Osteocyte (in vitro differentiated cells): ENCODE results near the gene HHIP. TPM values are rescaled to one million over a fixed set of nuclear protein-coding genes. Genes with fewer than 3 reads are reported as not detected.
"Not testable (repeated sequence)": the region's sequence is repeated elsewhere in the genome, so short reads cannot be mapped to it uniquely, and the experiment has no call there.

ENCODE experiments used
- DNase-seq: peaks from one replicate; pipeline ENCODE4 v3.0.0; 2021; ENCODE audit warnings: mixed read lengths; ENCODE audit not compliant: unreplicated experiment; ENCODE audit errors: extremely low spot score
- H3K27ac Mint-ChIP-seq: one replicate; pipeline ENCODE4 v1.8.0; 2021; ENCODE audit warnings: mild to moderate bottlenecking, mixed read lengths; ENCODE audit not compliant: unreplicated experiment
- H3K27me3 Mint-ChIP-seq: one replicate; pipeline ENCODE4 v1.8.0; 2021; ENCODE audit warnings: mixed read lengths; ENCODE audit not compliant: unreplicated experiment
- H3K36me3 Mint-ChIP-seq: one replicate; pipeline ENCODE4 v1.8.0; 2021; ENCODE audit warnings: mixed read lengths; ENCODE audit not compliant: unreplicated experiment
- H3K4me1 Mint-ChIP-seq: one replicate; pipeline ENCODE4 v1.8.0; 2021; ENCODE audit warnings: mixed read lengths; ENCODE audit not compliant: unreplicated experiment
- H3K4me3 Mint-ChIP-seq: one replicate; pipeline ENCODE4 v1.8.0; 2021; ENCODE audit warnings: mild to moderate bottlenecking, moderate library complexity, mixed read lengths; ENCODE audit not compliant: unreplicated experiment
- H3K9me3 Mint-ChIP-seq: one replicate; pipeline ENCODE4 v1.8.0; 2021; ENCODE audit warnings: mixed read lengths; ENCODE audit not compliant: unreplicated experiment
- total RNA-seq: library from RNA; stranded (reverse); gene quantifications from 2 replicates; pipeline ENCODE4 v1.2.1, GENCODE V29; 2021
- TF ChIP-seq, protein P1 (sequence below): fragments of 200-600 bp; sonication (generic); IDR thresholded peaks from 2 replicates; pipeline ENCODE4 v1.5.0; 2021; ENCODE audit warnings: antibody characterized with exemption, mild to moderate bottlenecking, moderate library complexity

Gene HHIP
- total RNA-seq, 1 donor from 2014 or later = 0.97 TPM

DNA sequence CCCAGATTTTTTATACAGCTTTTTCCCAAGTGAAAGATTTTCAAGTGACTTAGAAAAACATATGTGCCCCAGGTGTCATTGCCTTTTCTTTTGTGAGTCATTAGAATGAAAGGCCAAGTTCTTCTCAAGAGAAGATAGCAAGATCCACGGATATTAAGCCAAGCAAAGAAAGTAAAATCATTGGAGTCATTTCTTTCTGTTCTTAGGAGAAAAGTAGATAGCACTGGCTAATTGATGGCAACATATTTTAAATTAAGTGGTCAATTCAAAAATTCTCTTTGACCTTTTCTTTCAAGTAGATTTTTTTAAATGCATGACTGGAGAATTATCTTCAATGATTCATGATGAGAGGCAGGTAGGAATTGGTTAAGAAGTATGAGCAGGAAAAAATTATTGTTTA, 94.4 kb downstream of the HHIP start:
- no peaks in the 10 kb centered on the region for H3K4me1 Mint-ChIP-seq
- TF ChIP-seq, protein P1, sequence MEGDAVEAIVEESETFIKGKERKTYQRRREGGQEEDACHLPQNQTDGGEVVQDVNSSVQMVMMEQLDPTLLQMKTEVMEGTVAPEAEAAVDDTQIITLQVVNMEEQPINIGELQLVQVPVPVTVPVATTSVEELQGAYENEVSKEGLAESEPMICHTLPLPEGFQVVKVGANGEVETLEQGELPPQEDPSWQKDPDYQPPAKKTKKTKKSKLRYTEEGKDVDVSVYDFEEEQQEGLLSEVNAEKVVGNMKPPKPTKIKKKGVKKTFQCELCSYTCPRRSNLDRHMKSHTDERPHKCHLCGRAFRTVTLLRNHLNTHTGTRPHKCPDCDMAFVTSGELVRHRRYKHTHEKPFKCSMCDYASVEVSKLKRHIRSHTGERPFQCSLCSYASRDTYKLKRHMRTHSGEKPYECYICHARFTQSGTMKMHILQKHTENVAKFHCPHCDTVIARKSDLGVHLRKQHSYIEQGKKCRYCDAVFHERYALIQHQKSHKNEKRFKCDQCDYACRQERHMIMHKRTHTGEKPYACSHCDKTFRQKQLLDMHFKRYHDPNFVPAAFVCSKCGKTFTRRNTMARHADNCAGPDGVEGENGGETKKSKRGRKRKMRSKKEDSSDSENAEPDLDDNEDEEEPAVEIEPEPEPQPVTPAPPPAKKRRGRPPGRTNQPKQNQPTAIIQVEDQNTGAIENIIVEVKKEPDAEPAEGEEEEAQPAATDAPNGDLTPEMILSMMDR = no peak
- no peak overlapping the region for H3K4me3 Mint-ChIP-seq
- no peaks in the 10 kb centered on the region for H3K27me3 Mint-ChIP-seq
- H3K27ac Mint-ChIP-seq = no peak overlapping the region
- no peaks in the 10 kb centered on the region for H3K9me3 Mint-ChIP-seq
- no peaks in the 10 kb centered on the region for H3K36me3 Mint-ChIP-seq
- no peak for DNase-seq

DNA sequence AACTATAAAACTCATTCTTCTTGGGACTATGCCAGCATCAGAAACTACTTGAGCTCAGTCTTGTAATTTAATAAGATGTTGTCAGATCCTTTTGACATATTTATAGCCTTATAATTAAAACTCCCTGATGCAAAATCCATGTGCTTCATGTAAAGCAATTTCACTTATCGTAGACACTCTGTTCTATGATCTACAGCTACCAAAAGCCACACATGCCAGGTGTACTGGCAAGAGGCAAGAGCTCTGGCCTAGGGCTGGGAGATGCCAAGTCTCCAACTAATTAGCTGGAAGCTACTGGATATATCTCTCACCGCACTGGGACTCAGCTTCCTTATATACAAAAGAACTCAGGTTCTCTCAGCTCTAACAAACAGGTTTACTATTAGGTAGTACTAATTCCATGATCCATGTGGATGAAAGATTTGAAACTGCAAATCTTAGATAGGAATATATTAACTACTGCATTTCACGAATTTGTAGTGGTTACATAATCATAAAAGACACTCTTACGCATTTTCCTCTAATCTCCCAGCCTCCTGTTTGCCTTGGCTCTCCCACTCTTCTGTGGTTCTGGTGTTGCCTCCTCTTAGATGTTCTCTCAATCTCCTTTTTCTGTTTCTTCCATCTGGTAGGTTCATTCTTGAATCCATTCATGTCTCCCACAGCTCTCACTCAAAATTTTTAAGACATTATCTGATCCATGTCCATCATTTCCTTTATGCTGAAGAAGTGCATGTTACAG, 103.0 kb downstream of the HHIP start:
- Mint-ChIP-seq H3K27me3 (no peaks in the 10 kb centered on the region), H3K4me1 (no peaks in the 10 kb centered on the region), H3K27ac (no peak overlapping the region), H3K36me3 (no peaks in the 10 kb centered on the region), H3K9me3 (no peaks in the 10 kb centered on the region), H3K4me3 (no peak overlapping the region)
- DNase-seq = no peak
- TF ChIP-seq, protein P1 = no peak

DNA sequence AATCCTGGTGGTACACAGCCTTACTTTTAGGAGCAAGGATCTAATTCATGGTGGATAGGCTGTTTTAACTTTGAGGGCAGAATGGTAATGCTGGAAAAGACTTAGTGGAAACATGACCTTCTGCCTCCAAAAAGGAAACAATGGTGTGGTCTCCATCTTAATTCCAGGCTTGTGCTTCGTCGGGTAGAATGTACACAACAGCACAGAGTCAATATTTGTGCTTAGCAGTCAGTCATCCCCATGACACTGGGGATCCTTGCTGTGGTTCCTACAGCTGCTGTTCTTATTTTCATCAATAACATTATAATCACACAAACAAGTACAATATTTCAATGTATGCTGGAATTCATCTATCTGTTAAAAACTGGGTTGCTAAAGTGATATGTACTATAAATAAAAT, 104.4 kb downstream of the HHIP start:
- TF ChIP-seq, protein P1 = no peak
- no peak for DNase-seq
- Mint-ChIP-seq H3K27ac (no peak overlapping the region), H3K36me3 (no peaks in the 10 kb centered on the region), H3K27me3 (no peaks in the 10 kb centered on the region), H3K4me3 (no peak overlapping the region), H3K4me1 (no peaks in the 10 kb centered on the region), H3K9me3 (no peaks in the 10 kb centered on the region)

DNA sequence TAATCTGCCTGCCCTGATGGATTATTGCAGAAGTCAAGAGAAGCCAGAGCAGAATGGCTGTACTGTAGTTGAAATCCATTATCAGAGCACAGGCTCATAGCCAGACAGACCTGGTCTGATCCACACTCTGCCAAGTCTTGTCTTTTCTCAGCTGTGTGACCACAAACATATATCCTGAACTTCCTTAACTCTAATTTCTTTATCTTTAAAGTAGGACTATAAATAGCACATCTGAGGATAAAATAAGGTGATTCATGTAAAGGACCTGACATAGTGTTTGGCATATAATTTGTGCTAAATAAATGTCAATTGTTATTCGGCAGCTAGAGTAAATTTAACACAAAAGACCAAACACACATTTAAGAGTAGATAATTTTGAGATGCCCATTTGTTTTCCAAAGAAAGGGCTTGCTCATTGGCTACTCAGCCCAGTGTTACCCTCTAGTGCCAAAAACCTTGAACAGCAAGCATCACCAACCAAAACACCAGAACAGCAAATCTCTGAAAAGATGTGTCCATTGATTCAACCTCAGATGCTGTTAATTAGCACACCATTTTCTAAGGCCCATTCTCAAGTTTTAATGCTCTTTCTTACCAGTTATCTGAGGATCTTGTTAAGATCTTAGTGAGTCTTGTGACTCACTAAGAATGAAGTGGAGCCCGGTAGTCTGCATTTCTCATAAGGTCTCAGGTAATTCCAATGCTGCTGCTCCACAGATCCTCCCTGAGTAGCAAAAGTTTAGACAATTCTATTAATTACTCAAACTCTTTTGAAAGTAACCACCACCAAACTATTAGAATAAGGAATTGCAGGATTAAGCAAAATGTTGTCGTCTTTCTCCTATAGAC, 108.8 kb downstream of the HHIP start:
- no peaks in the 10 kb centered on the region for H3K4me1 Mint-ChIP-seq
- peaks cover 12% of the 10 kb centered on the region for H3K9me3 Mint-ChIP-seq
- no peak overlapping the region for H3K27ac Mint-ChIP-seq
- H3K36me3 Mint-ChIP-seq = no peaks in the 10 kb centered on the region
- no peaks in the 10 kb centered on the region for H3K27me3 Mint-ChIP-seq
- no peak overlapping the region for H3K4me3 Mint-ChIP-seq
- DNase-seq = no peak
- TF ChIP-seq, protein P1 = peak; percentile 48

DNA sequence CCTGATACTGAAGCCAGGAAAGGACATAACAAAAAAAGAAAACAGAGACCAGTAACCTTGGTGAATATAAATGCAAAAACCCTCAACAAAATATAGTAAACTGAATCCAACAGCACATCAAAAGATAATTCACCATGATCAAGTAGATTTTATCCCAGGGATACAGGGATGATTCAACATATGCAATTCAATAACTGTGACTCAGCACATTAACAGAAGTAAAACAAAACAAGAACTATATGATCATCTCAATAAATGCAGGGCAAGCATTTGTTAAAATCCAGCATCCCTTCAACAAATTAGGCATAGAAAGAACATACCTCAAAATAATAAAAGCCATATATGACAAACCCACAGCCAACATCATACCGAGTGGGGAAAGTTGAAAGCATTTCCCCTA, 112.0 kb downstream of the HHIP start:
- Mint-ChIP-seq H3K36me3 (no peaks in the 10 kb centered on the region), H3K27ac (no peak overlapping the region), H3K4me1 (no peaks in the 10 kb centered on the region), H3K9me3 (peaks cover 19% of the 10 kb centered on the region), H3K27me3 (no peaks in the 10 kb centered on the region), H3K4me3 (no peak overlapping the region)
- TF ChIP-seq, protein P1 = no peak
- no peak for DNase-seq

DNA sequence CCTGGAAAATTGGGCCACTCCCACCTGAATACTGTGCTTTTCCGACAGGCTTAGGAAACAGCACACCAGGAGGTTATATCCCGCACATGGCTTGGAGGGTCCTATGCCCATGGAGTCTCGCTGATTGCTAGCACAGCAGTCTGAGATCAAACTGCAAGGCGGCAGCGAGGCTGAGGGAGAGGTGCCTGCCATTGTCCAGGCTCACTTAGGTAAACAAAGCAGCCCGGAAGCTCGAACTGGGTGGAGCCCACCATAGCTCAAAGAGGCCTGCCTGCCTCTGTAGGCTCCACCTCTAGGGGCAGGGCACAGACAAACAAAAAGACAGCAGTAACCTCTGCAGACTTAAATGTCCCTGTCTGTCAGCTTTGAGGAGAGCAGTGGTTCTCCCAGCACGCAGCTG, 122.9 kb downstream of the HHIP start:
- not testable (repeated sequence) for H3K4me1 Mint-ChIP-seq, H3K27ac Mint-ChIP-seq, H3K36me3 Mint-ChIP-seq, H3K4me3 Mint-ChIP-seq, DNase-seq
- Mint-ChIP-seq H3K9me3 (peaks cover 24% of the 10 kb centered on the region), H3K27me3 (peaks cover 10% of the 10 kb centered on the region)
